Fibroblast of skin of back (primary cell): ENCODE results near the gene PAPSS1. TPM values are rescaled to one million over a fixed set of nuclear protein-coding genes. Genes with fewer than 3 reads are reported as not detected.
"Not testable (repeated sequence)": the region's sequence is repeated elsewhere in the genome, so short reads cannot be mapped to it uniquely, and the experiment has no call there.

ENCODE experiments used
- DNase-seq: peaks from one replicate; pipeline ENCODE4 v3.0.0-alpha.2; 2013
- polyA plus RNA-seq, 2 experiments: library from polyadenylated mRNA; unstranded; fragments of 120-200 nt; gene quantifications; one replicate each; pipeline ENCODE4 v1.2.1, GENCODE V29; 2013; ENCODE audit not compliant: insufficient read length in 2 of 2

The PAPSS1 gene
- 47.4 TPM for polyA plus RNA-seq (2013, experiment 1 of 2; ENCODE audit: insufficient read length)
- 59.3 TPM for polyA plus RNA-seq (2013, experiment 2 of 2; ENCODE audit: insufficient read length)

- peak; percentile 96 for DNase-seq
These were observed at the start of gene PAPSS1 for GRCh38 chr4:107719922-107720722. Gene PAPSS1 (minus strand): TSS chr4:107720234. CDS start chr4:107720179, 55 bp downstream.

GRCh38 chr4:107760281-107760947 lies 40.4 kb upstream of the PAPSS1 start:
- DNase-seq, result peak; percentile 19

- DNase-seq, result peak; percentile 39
These were observed 37.9 kb upstream of the PAPSS1 start for GRCh38 chr4:107757864-107758476.

GRCh38 chr4:107757283-107757682 lies 37.2 kb upstream of the PAPSS1 start:
- DNase-seq, result no peak

GRCh38 chr4:107755841-107756356 lies 35.9 kb upstream of the PAPSS1 start:
- DNase-seq, result peak; percentile 26

GRCh38 chr4:107751670-107752069 lies 31.6 kb upstream of the PAPSS1 start:
- no peak for DNase-seq

- no peak for DNase-seq
These were observed 27.9 kb upstream of the PAPSS1 start for GRCh38 chr4:107747748-107748486.

GRCh38 chr4:107746161-107746560 lies 26.1 kb upstream of the PAPSS1 start:
- DNase-seq, result no peak

- no peak for DNase-seq
These were observed 24.5 kb upstream of the PAPSS1 start for GRCh38 chr4:107744532-107744931.

GRCh38 chr4:107743532-107743931 lies 23.5 kb upstream of the PAPSS1 start:
- no peak for DNase-seq

GRCh38 chr4:107742791-107743190 lies 22.8 kb upstream of the PAPSS1 start:
- no peak for DNase-seq

GRCh38 chr4:107742196-107742595 lies 22.2 kb upstream of the PAPSS1 start:
- DNase-seq, result no peak

- DNase-seq, result peak; percentile 82
These were observed 21.1 kb upstream of the PAPSS1 start for GRCh38 chr4:107740950-107741701.

GRCh38 chr4:107740381-107740780 lies 20.3 kb upstream of the PAPSS1 start:
- peak; percentile 45 for DNase-seq

- DNase-seq, result no peak
These were observed 17.4 kb upstream of the PAPSS1 start for GRCh38 chr4:107737450-107737849.

GRCh38 chr4:107736924-107737448 lies 17.0 kb upstream of the PAPSS1 start:
- peak; percentile 50 for DNase-seq

- DNase-seq, result no peak
These were observed 16.0 kb upstream of the PAPSS1 start for GRCh38 chr4:107736037-107736436.

- DNase-seq, result peak; percentile 17
These were observed 14.1 kb upstream of the PAPSS1 start for GRCh38 chr4:107734120-107734519.

GRCh38 chr4:107733431-107733925 lies 13.4 kb upstream of the PAPSS1 start:
- DNase-seq, result no peak

GRCh38 chr4:107729050-107729449 lies 9.0 kb upstream of the PAPSS1 start:
- DNase-seq, result not testable (repeated sequence)
